KOPT-K1 (cell line): ENCODE results near the gene DEFB127.
"Not testable (repeated sequence)": the region's sequence is repeated elsewhere in the genome, so short reads cannot be mapped to it uniquely, and the experiment has no call there.

Experiments
- H3K27ac ChIP-seq: fragments of 200-600 bp; sonication (generic); 2 replicates; pipeline ENCODE4 v1.5.1; 2016; ENCODE audit warnings: antibody characterized with exemption, mild to moderate bottlenecking, low read depth, low read length; ENCODE audit not compliant: poor library complexity, severe bottlenecking
- H3K36me3 ChIP-seq: fragments of 200-600 bp; sonication (generic); 2 replicates; pipeline ENCODE4 v1.5.1; 2017; ENCODE audit warnings: antibody characterized with exemption, mild to moderate bottlenecking, low read length, moderate library complexity; ENCODE audit not compliant: insufficient read depth
- H3K9me3 ChIP-seq: fragments of 200-600 bp; sonication (generic); 2 replicates; pipeline ENCODE4 v1.5.1; 2017; ENCODE audit warnings: antibody characterized with exemption, low read length, mild to moderate bottlenecking; ENCODE audit not compliant: insufficient read depth, poor library complexity, severe bottlenecking

The DEFB127 gene, protein sequence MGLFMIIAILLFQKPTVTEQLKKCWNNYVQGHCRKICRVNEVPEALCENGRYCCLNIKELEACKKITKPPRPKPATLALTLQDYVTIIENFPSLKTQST

GRCh38 chr20:157154-157553, at the start of gene DEFB127:
TSS of gene DEFB127 (plus strand) at chr20:157454. CDS start at chr20:157545, 91 bp downstream.
- H3K27ac ChIP-seq, result no peak within 1 kb of the TSS
- no peaks in the 10 kb centered on the region for H3K36me3 ChIP-seq
- H3K9me3 ChIP-seq, result no peaks in the 10 kb centered on the region

DNA sequence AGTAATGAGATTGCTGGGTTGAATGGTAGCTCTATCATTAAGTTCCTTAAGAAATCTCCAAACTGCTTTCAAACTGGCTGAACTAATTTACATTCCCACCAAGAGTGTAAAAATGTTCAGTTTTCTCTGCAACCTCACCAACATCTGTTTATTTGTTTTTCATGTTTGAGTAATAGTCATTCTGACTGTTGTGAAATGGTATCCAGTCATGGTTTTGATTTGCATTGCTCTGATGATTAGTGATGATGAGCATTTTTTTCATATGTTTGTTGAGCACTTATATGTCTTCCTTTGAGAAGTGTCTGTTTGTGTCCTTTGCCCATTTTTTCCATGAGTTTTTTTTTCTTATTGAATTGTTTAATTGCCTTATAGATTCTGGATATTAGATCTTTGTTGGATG, 44.9 kb upstream of the DEFB127 start:
- Histone ChIP-seq H3K36me3 (no peaks in the 10 kb centered on the region), H3K9me3 (peaks cover 24% of the 10 kb centered on the region), H3K27ac (no peak overlapping the region)

GRCh38 chr20:117518-117917, 39.7 kb upstream of the DEFB127 start:
- H3K9me3 ChIP-seq, result peaks cover 31% of the 10 kb centered on the region
- no peak overlapping the region for H3K27ac ChIP-seq
- no peaks in the 10 kb centered on the region for H3K36me3 ChIP-seq

DNA sequence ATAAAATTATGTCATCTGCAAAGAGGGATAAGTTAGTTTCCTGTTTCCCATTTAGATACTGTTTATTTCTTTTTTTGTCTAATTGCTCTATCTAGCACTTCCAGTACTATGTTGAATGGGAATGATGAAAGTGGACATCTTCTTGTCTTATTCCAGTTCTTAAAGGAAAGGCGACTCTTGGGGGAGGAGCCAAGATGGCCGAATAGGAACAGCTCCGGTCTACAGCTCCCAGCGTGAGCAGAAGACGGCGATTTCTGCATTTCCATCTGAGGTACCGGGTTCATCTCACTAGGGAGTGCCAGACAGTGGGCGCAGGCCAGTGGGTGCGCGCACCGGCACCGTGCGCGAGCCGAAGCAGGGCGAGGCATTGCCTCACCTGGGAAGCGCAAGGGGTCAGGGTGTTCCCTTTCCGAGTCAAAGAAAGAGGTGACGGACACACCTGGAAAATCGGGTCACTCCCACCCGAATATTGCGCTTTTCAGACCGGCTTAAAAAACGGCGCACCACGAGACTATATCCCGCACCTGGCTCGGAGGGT, 27.4 kb upstream of the DEFB127 start:
- not testable (repeated sequence) for H3K9me3 ChIP-seq, H3K36me3 ChIP-seq, H3K27ac ChIP-seq

- Histone ChIP-seq H3K27ac (no peak overlapping the region), H3K36me3 (no peaks in the 10 kb centered on the region), H3K9me3 (peaks cover 6% of the 10 kb centered on the region)
Measured at GRCh38 chr20:137668-138490, 19.4 kb upstream of the DEFB127 start.

GRCh38 chr20:142290-142689, 15.0 kb upstream of the DEFB127 start, which contains the start of gene DEFB126:
TSS of gene DEFB126 (plus strand) at chr20:142590. CDS start at chr20:142629, 39 bp downstream.
- Histone ChIP-seq H3K36me3 (no peaks in the 10 kb centered on the region), H3K9me3 (peaks cover 6% of the 10 kb centered on the region), H3K27ac (no peak within 1 kb of the TSS)

- H3K9me3 ChIP-seq, result no peaks in the 10 kb centered on the region
- H3K36me3 ChIP-seq, result no peaks in the 10 kb centered on the region
- no peak overlapping the region for H3K27ac ChIP-seq
Measured at GRCh38 chr20:145877-146276, 11.4 kb upstream of the DEFB127 start.

DNA sequence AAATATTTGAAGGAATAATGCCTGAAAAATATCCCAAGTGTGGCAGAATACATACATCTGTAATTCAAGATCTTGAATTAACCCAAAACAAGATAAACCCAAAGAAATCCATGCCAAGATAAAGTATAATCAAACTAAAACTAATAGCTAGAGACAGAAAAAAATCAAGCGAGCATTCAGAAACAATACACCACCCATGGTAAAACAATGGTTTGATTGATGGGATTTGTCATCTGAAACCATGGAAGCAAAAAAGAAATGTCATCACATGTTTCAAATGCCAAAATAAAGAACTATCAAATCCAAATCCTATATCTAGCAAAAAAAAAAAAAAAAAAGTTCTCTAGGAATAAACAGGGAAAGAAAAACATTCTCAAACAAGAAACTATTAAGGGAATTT, 5.1 kb upstream of the DEFB127 start:
- no peaks in the 10 kb centered on the region for H3K9me3 ChIP-seq
- H3K27ac ChIP-seq, result no peak overlapping the region
- no peaks in the 10 kb centered on the region for H3K36me3 ChIP-seq

GRCh38 chr20:164618-165017, 7.4 kb downstream of the DEFB127 start:
- H3K27ac ChIP-seq, result no peak overlapping the region
- H3K9me3 ChIP-seq, result no peaks in the 10 kb centered on the region
- no peaks in the 10 kb centered on the region for H3K36me3 ChIP-seq

GRCh38 chr20:168876-169275, 11.6 kb downstream of the DEFB127 start:
- Histone ChIP-seq H3K27ac (no peak overlapping the region), H3K9me3 (no peaks in the 10 kb centered on the region)

GRCh38 chr20:184288-184687, 27.0 kb downstream of the DEFB127 start:
- no peak overlapping the region for H3K27ac ChIP-seq
- H3K9me3 ChIP-seq, result peaks cover 25% of the 10 kb centered on the region
- H3K36me3 ChIP-seq, result no peaks in the 10 kb centered on the region

More at GRCh38 chr20:168876-169275, 11.6 kb downstream of the DEFB127 start:
- no peaks in the 10 kb centered on the region for H3K36me3 ChIP-seq

- H3K27ac ChIP-seq, result no peak overlapping the region
- no peaks in the 10 kb centered on the region for H3K36me3 ChIP-seq
- H3K9me3 ChIP-seq, result peaks cover 33% of the 10 kb centered on the region
Measured at GRCh38 chr20:187733-188132, 30.5 kb downstream of the DEFB127 start.

DNA sequence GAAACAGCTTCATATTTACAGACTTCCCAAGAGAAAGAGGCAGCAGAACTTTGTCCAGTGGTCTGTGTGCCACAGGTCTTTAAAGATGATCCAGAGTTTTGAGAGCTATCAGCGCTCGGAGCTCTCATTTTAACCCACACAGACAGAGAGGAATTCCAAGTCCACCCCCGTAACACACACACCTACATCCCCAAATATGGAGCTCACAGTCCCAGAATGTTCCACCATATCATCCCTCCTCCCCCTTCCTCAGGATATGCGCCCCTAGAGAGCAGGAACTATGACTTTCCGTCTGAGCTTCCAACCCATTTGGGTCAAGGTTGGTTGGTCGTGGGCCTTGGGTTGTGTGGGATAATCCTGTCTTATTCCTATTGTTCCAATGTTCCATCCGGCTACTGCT, 32.4 kb downstream of the DEFB127 start, which contains the start of gene DEFB128:
Gene DEFB128 (minus strand): TSS at position 101 of the 400 bp plus-strand sequence. CDS start 88 bp downstream, at position 13.
- peaks cover 17% of the 10 kb centered on the region for H3K9me3 ChIP-seq
- H3K36me3 ChIP-seq, result no peaks in the 10 kb centered on the region
- H3K27ac ChIP-seq, result no peak within 1 kb of the TSS

GRCh38 chr20:198225-198624, 41.0 kb downstream of the DEFB127 start:
- no peaks in the 10 kb centered on the region for H3K36me3 ChIP-seq
- peaks cover 14% of the 10 kb centered on the region for H3K9me3 ChIP-seq
- H3K27ac ChIP-seq, result no peak overlapping the region

DNA sequence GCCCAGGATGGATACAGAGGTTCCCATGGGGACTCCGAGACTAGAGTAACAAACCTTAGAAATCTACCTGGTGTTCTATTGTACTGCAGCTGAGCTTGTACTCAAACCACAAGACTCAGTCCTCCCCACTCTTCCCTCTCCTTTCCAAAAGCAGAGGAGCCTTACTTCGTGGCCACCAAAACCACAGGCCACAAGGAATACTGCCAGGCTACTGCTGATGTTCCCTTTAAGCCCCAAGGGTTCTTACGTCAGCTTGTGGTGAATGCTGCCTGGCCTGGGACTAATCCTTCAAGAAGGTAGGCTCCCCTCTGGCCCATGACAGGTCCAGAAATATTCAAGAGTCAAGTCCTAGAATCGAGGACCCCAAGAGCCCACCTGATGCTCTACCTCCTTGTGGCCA, 42.7 kb downstream of the DEFB127 start:
- Histone ChIP-seq H3K36me3 (no peaks in the 10 kb centered on the region), H3K9me3 (peaks cover 14% of the 10 kb centered on the region), H3K27ac (no peak overlapping the region)
